Activated naive CD8-positive, alpha-beta T cell treated with anti-CD3 and anti-CD28 coated beads, Interleukin-2, amount 50 U/mL, for 24 hours (primary cell): ENCODE data around the gene SLC25A51.
A peak's percentile ranks its signal among the peaks of the same experiment; 100 is the strongest.
"Not testable (repeated sequence)": the region's sequence is repeated elsewhere in the genome, so short reads cannot be mapped to it uniquely, and the experiment has no call there.

ENCODE experiments used
- ATAC-seq: fragments of 150-1000 bp; cut with Tn5 transposase; one replicate; pipeline ENCODE4 v1.10.0; 2021
- DNase-seq: peaks from one replicate; pipeline ENCODE4 v3.0.0; 2021
- H3K27ac Mint-ChIP-seq: one replicate; pipeline ENCODE4 v1.8.0; 2021; ENCODE audit warnings: mild to moderate bottlenecking, mixed read lengths
- H3K27me3 Mint-ChIP-seq: one replicate; pipeline ENCODE4 v1.8.0; 2021; ENCODE audit warnings: mixed read lengths
- H3K36me3 Mint-ChIP-seq: one replicate; pipeline ENCODE4 v1.8.0; 2021; ENCODE audit warnings: low read depth, mixed read lengths
- H3K4me1 Mint-ChIP-seq: one replicate; pipeline ENCODE4 v1.8.0; 2021; ENCODE audit warnings: mixed read lengths
- H3K4me3 Mint-ChIP-seq: one replicate; pipeline ENCODE4 v1.8.0; 2021; ENCODE audit warnings: mild to moderate bottlenecking, moderate library complexity, mixed read lengths
- H3K9me3 Mint-ChIP-seq: one replicate; pipeline ENCODE4 v1.8.0; 2021; ENCODE audit warnings: mixed read lengths

The SLC25A51 gene

GRCh38 chr9:37918665-37919170 lies 14.8 kb upstream of the SLC25A51 start:
- ATAC-seq (no peak), DNase-seq (no peak)
- Mint-ChIP-seq H3K36me3 (no peaks in the 10 kb centered on the region), H3K27ac (no peak overlapping the region), H3K9me3 (no peaks in the 10 kb centered on the region), H3K4me3 (no peak overlapping the region), H3K27me3 (no peaks in the 10 kb centered on the region), H3K4me1 (no peaks in the 10 kb centered on the region)

- no peaks in the 10 kb centered on the region for H3K4me1 Mint-ChIP-seq
- no peaks in the 10 kb centered on the region for H3K27me3 Mint-ChIP-seq
- no peaks in the 10 kb centered on the region for H3K36me3 Mint-ChIP-seq
- DNase-seq = no peak
- no peak overlapping the region for H3K27ac Mint-ChIP-seq
- H3K4me3 Mint-ChIP-seq = no peak overlapping the region
- H3K9me3 Mint-ChIP-seq = no peaks in the 10 kb centered on the region
- ATAC-seq = no peak
These were observed 14.1 kb upstream of the SLC25A51 start for GRCh38 chr9:37917801-37918664.

GRCh38 chr9:37917313-37917731 lies 13.4 kb upstream of the SLC25A51 start:
- no peak for ATAC-seq
- Mint-ChIP-seq H3K9me3 (no peaks in the 10 kb centered on the region), H3K4me3 (no peak overlapping the region), H3K27ac (no peak overlapping the region), H3K27me3 (no peaks in the 10 kb centered on the region), H3K4me1 (no peaks in the 10 kb centered on the region), H3K36me3 (no peaks in the 10 kb centered on the region)
- DNase-seq = no peak

- Mint-ChIP-seq H3K27me3 (no peaks in the 10 kb centered on the region), H3K4me3 (no peak overlapping the region), H3K27ac (no peak overlapping the region)
These were observed 12.8 kb upstream of the SLC25A51 start for GRCh38 chr9:37916471-37917312.

GRCh38 chr9:37915911-37916470 lies 12.1 kb upstream of the SLC25A51 start:
- H3K27me3 Mint-ChIP-seq = no peaks in the 10 kb centered on the region
- no peaks in the 10 kb centered on the region for H3K36me3 Mint-ChIP-seq
- no peaks in the 10 kb centered on the region for H3K9me3 Mint-ChIP-seq
- H3K4me1 Mint-ChIP-seq = no peaks in the 10 kb centered on the region
- no peak overlapping the region for H3K27ac Mint-ChIP-seq
- DNase-seq (no peak), ATAC-seq (no peak)
- H3K4me3 Mint-ChIP-seq = no peak overlapping the region

More at GRCh38 chr9:37916471-37917312, 12.8 kb upstream of the SLC25A51 start:
- no peaks in the 10 kb centered on the region for H3K36me3 Mint-ChIP-seq
- no peaks in the 10 kb centered on the region for H3K4me1 Mint-ChIP-seq
- ATAC-seq = no peak
- DNase-seq = no peak
- H3K9me3 Mint-ChIP-seq = no peaks in the 10 kb centered on the region

- H3K36me3 Mint-ChIP-seq = no peaks in the 10 kb centered on the region
- H3K27me3 Mint-ChIP-seq = no peaks in the 10 kb centered on the region
- DNase-seq (no peak), ATAC-seq (no peak)
- no peaks in the 10 kb centered on the region for H3K4me1 Mint-ChIP-seq
- H3K27ac Mint-ChIP-seq = no peak overlapping the region
- H3K4me3 Mint-ChIP-seq = no peak overlapping the region
- H3K9me3 Mint-ChIP-seq = no peaks in the 10 kb centered on the region
These were observed 10.9 kb upstream of the SLC25A51 start for GRCh38 chr9:37914701-37915358.

- Mint-ChIP-seq H3K9me3 (no peaks in the 10 kb centered on the region), H3K27ac (no peak overlapping the region), H3K36me3 (no peaks in the 10 kb centered on the region), H3K4me1 (no peaks in the 10 kb centered on the region), H3K4me3 (no peak overlapping the region), H3K27me3 (no peaks in the 10 kb centered on the region)
- DNase-seq = no peak
- ATAC-seq = no peak
These were observed 10.2 kb upstream of the SLC25A51 start for GRCh38 chr9:37914154-37914551.

GRCh38 chr9:37913480-37914153 lies 9.7 kb upstream of the SLC25A51 start:
- H3K4me3 Mint-ChIP-seq = no peak overlapping the region
- no peaks in the 10 kb centered on the region for H3K36me3 Mint-ChIP-seq
- DNase-seq = peak; percentile 84
- no peaks in the 10 kb centered on the region for H3K4me1 Mint-ChIP-seq
- no peaks in the 10 kb centered on the region for H3K9me3 Mint-ChIP-seq
- no peak overlapping the region for H3K27ac Mint-ChIP-seq
- ATAC-seq = peak; percentile 82
- no peaks in the 10 kb centered on the region for H3K27me3 Mint-ChIP-seq

- no peak for DNase-seq
- H3K4me1 Mint-ChIP-seq = no peaks in the 10 kb centered on the region
- H3K27ac Mint-ChIP-seq = no peak overlapping the region
- no peak overlapping the region for H3K4me3 Mint-ChIP-seq
- no peaks in the 10 kb centered on the region for H3K36me3 Mint-ChIP-seq
- no peaks in the 10 kb centered on the region for H3K27me3 Mint-ChIP-seq
- H3K9me3 Mint-ChIP-seq = no peaks in the 10 kb centered on the region
- no peak for ATAC-seq
These were observed 7.3 kb upstream of the SLC25A51 start for GRCh38 chr9:37911271-37911681.

GRCh38 chr9:37910271-37910670 lies 6.3 kb upstream of the SLC25A51 start:
- H3K27ac Mint-ChIP-seq = no peak overlapping the region
- no peak overlapping the region for H3K4me3 Mint-ChIP-seq
- no peak for ATAC-seq
- no peaks in the 10 kb centered on the region for H3K9me3 Mint-ChIP-seq
- H3K27me3 Mint-ChIP-seq = no peaks in the 10 kb centered on the region
- no peak for DNase-seq
- no peaks in the 10 kb centered on the region for H3K4me1 Mint-ChIP-seq
- no peaks in the 10 kb centered on the region for H3K36me3 Mint-ChIP-seq

- H3K9me3 Mint-ChIP-seq, H3K4me1 Mint-ChIP-seq, DNase-seq, ATAC-seq, H3K27me3 Mint-ChIP-seq, H3K27ac Mint-ChIP-seq, H3K36me3 Mint-ChIP-seq, H3K4me3 Mint-ChIP-seq: not testable (repeated sequence)
These were observed 5.9 kb upstream of the SLC25A51 start for GRCh38 chr9:37909836-37910235.

GRCh38 chr9:37909326-37909725 lies 5.4 kb upstream of the SLC25A51 start:
- Mint-ChIP-seq H3K4me1 (peaks cover 7% of the 10 kb centered on the region), H3K27me3 (no peaks in the 10 kb centered on the region), H3K9me3 (no peaks in the 10 kb centered on the region), H3K4me3 (no peak overlapping the region), H3K27ac (no peak overlapping the region), H3K36me3 (no peaks in the 10 kb centered on the region)
- ATAC-seq (no peak), DNase-seq (no peak)

GRCh38 chr9:37908698-37909186 lies 4.8 kb upstream of the SLC25A51 start:
- no peaks in the 10 kb centered on the region for H3K36me3 Mint-ChIP-seq
- ATAC-seq = no peak
- no peaks in the 10 kb centered on the region for H3K9me3 Mint-ChIP-seq
- peaks cover 10% of the 10 kb centered on the region for H3K4me1 Mint-ChIP-seq
- no peak overlapping the region for H3K4me3 Mint-ChIP-seq
- H3K27ac Mint-ChIP-seq = no peak overlapping the region
- H3K27me3 Mint-ChIP-seq = no peaks in the 10 kb centered on the region
- no peak for DNase-seq

GRCh38 chr9:37908283-37908682 lies 4.4 kb upstream of the SLC25A51 start:
- H3K9me3 Mint-ChIP-seq = no peaks in the 10 kb centered on the region
- peaks cover 10% of the 10 kb centered on the region for H3K4me1 Mint-ChIP-seq
- H3K36me3 Mint-ChIP-seq = no peaks in the 10 kb centered on the region
- DNase-seq (no peak), ATAC-seq (no peak)
- no peaks in the 10 kb centered on the region for H3K27me3 Mint-ChIP-seq
- H3K4me3 Mint-ChIP-seq = no peak overlapping the region
- no peak overlapping the region for H3K27ac Mint-ChIP-seq
